MM.1S (cell line): ENCODE data around the gene ZBED2.

ENCODE experiments used
- CTCF ChIP-seq: fragments of 300-600 bp; sonication (generic); IDR thresholded peaks from 2 replicates; pipeline ENCODE4 v1.5.1; 2016; ENCODE audit warnings: antibody characterized with exemption, low read length, mixed read lengths
- EZH2phosphoT487 ChIP-seq: fragments of 300-600 bp; sonication (generic); IDR thresholded peaks from 2 replicates; pipeline ENCODE4 v1.6.1; 2018; ENCODE audit warnings: antibody characterized with exemption, low read length

- TF ChIP-seq CTCF (no peak), EZH2phosphoT487 (no peak)
Measured at GRCh38 chr3:111598552-111598951, 3.4 kb upstream of the ZBED2 start.
